Stimulated activated CD4-positive, alpha-beta T cell treated with anti-CD3 and anti-CD28 coated beads, Interleukin-1b, Interleukin-23, amount 100 ng/mL, for 48 hours (primary cell): Measurements from ENCODE around the gene KRT6B.
"Not testable (repeated sequence)": the region's sequence is repeated elsewhere in the genome, so short reads cannot be mapped to it uniquely, and the experiment has no call there.

Experiments used
- DNase-seq: peaks from one replicate; pipeline ENCODE4 v3.0.0-alpha.2; 2020

KRT6B gene

DNA sequence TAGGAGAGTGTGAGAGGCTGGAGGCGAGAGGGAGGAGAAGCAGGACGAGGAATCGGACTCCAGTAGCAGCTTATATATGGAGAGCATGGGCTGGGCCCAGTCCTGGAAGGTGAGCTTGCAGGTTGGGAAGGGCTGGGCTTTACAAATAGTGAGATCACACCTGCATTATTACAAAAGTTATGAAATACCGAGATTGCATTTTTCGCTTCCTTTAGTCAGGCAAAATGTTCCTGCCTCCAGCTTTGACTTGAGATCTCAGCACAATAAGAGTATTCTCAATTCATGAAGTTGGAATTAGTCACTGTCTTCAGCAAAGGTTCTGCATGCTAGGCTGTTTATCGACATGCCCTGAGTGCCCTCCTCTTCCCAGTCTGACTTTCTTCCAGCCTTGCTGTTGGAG lies at the start of gene KRT6B:
KRT6B (minus strand) TSS at position 46 of the 400 bp plus-strand sequence. CDS start 68 bp downstream, outside the sequence.
- no peak for DNase-seq

DNA sequence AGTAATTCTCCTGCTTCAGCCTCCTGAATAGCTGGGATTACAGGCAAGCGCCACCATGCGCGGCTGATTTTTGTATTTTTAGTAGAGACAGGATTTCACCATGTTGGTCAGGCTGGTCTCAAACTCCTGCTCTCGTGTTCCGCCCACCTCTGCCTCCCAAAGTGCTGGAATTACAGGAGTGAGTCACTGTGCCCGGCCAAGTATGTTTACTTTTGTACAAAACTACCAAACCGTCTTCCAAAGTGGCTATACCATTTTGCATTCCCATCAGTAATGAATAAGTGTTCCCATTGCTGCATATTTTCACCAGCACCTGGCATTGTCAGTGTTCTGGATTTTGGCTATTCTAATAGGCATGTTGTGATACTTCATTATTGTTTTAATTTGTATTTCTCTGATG lies 49.5 kb upstream of the KRT6B start:
- no peak for DNase-seq

DNA sequence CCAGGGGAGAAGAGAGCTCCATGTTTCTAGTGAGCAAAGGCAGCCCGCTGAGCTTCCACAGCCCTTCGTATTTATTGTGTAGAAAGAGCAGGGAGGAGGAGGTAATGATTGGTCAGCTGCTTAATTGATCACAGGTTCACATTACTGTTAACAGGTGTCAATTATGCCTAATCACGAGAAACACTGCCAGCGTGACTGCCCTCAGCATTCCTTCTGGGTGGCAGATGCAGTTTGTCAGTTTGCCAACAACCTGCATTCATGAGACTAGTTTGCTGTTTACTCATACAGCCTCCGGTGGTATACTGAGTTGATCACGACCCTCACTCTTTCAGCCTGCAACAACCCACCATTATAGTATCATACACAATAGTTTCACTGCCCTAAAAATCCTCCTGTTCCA lies 48.6 kb upstream of the KRT6B start:
- DNase-seq = not testable (repeated sequence)

DNA sequence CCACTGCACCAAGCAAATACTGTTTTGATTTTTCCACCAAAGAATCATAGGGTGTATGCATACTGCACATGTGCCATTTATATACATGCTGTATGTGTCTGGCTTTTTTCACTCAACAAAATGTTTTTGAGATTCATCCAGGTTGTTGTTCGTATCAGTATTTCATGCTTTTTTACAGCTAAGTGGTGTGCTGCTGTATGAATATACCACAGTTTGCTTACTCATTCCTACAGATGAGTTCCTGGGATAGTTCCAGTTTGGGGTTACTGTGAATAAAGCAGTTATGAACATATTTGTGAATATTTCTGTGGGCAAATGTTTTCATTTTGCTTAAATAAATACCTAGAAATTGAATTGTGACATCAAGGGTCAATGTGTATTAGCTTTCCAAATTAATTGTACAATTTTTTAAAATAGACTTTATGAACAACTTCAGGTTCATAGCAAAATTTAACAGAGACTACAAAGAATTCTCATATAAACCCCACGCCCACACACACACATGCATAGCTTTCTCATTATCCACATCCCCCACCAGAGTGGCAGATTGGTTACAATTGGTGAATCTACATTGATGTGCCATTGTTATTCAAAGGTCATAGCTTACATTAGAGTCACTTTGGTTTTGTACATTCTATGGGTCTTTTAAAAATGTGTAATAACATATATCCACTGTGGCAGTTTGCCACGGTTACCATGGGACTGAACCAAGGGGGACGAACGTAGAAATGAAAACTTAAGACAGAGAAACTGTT lies 48.0 kb upstream of the KRT6B start:
- no peak for DNase-seq

DNA sequence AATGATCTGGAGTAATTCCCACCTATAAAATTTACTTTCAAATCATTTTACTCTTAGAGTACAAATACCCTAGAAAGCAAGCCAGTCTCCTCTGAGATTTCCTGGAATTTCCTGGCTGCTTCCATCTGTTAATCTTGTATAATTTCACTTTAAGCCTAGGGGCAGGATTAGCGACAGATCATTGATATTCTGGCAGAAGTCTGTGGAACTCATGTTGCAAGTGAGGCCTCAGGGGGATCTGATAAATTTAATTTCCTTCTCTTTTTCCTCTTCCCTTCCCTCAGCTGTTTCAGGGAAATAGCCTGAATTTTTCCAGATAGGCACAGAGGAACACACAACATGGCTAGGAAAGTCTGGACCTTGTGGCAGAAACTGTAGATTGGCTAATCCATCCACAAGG lies 47.0 kb upstream of the KRT6B start:
- no peak for DNase-seq

DNA sequence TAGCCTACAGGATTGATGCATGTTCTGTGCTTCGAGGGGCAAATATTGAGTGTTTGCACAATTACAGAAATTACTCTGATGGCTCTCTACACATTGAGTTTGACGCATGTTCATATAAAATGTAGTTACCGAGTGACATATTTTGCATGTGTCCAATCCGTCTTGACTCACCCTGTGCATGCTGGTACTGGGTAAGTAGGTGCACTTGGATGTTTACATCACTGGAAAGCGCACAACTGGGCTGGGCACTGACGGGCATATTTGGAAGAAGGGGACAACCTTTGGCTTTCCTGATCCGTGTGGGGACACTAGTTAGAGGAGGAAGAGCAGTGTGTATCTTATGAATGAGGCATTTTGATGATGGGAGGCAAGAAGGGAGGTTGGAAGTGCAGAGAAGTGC lies 46.0 kb upstream of the KRT6B start:
- no peak for DNase-seq

DNA sequence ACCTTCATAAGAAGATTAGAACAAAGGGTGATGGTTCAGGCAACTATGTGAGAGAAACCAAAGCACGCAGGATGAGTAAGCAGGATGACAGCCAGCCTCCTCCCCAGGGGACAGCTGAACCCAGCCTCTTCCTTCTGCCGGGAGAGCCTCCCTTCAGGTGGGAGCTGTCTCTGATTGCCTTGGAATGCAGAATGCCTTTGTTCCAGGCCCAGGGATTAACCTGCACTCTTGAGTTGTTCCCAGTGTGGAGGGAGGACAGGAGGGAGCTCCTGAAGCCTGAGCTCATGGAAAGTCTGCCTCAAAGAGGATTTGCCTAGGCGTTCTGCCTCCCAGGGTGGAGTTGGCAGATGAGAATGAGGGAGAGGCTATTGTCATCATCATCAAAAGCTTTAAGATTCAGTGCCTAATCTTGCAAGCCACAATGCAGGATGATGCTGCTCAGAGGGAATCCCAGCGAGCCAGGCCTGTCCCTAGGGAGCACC lies 44.7 kb upstream of the KRT6B start:
- no peak for DNase-seq

DNA sequence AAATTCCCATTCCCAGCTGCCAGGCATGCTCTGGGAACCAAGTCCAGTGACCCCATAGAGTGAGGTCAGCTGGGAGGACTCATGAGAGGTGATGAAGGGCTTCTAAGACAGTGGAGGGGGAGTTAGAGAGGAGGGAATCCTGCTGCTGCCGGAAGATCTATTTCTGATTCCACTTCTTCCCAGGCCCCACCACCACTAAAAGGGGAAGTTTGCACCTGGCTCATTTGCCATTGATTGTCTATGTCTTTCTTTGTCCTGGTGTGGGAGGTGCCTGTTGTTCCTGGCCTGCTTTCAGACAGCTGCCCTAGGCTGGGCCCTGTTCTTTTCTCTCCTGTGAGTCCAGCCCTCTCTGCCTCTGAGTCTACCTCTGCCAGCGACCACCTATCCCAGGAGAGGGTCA lies 44.1 kb upstream of the KRT6B start:
- no peak for DNase-seq

DNA sequence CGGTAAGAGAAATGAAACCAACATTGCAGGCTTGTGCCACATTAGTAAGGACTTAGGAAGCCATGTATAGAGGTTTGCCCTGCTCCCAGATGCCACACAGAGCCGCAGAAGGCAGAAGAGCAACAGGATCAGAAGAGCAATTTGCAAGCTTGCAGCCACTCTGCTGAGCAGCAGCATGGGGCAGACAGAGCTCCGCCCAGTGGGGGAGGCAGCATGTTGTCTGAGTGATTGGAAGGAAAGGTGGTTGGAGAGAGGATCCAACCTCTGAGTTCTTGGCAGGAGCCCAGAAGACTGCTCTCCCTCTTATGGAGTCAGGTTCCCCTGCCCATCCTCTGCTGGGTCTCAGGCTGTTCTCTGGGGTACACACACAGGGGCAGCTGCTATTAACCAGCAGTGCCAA lies 43.4 kb upstream of the KRT6B start:
- DNase-seq = no peak

DNA sequence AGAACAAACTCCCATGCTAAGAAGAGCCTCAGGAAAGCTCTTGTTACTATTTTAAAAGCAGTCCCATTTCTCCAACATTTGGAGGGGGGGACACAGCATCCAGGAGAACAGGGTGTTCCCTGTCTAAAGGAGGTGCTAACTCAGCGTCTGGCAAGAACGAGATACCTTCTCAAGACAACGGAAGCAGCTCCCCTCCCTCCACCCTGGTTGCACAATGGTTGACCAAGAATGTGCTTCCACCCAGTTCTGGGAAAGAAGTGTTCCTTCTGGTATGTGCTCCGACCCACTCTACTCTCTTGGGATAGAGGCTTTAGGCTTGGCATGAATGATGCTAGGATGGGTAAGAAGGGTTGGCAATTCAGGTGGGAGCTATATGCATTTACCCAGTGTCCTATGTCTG lies 42.6 kb upstream of the KRT6B start:
- no peak for DNase-seq

DNA sequence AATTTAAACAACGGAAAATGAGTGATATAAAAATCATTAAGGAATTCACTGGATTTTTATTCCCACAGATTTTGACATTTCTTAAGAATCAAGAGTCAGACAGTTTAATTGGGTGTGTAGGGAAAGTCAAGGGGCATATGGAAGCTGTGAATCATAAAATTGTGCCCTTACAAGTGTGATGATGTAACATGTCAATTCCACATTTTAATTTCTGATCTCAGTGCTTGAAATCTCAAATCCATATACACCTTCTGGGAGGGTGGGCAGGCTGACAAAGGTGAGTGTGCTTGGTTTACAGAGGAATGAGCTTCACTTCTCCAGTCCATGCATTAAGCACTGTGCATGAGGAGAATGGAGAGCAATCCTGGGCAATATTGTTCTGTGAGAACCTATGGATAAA lies 42.2 kb upstream of the KRT6B start:
- DNase-seq = no peak

DNA sequence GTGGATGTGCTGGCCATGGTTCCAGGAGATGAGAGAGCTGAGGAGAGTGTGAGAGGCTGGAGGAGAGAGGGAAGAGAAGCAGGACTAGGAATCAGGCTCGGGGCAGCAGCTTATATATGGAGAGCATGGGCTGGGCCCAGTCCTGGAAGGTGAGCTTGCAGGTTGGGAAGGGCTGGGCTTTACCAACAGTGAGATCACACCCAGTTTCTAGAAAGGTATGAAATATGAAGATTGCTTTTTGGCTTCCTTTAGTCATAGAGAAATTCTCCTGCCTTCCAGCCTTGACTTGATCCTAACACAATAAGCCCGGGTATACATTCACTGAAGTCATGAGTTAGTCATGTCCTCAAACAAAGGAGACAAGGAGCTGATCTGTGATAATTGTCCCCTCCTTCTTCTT lies 41.2 kb upstream of the KRT6B start, which contains the start of gene KRT6A:
KRT6A (minus strand) TSS at position 86 of the 400 bp plus-strand sequence; CDS start at position 17, 69 bp downstream.
- DNase-seq = no peak

DNA sequence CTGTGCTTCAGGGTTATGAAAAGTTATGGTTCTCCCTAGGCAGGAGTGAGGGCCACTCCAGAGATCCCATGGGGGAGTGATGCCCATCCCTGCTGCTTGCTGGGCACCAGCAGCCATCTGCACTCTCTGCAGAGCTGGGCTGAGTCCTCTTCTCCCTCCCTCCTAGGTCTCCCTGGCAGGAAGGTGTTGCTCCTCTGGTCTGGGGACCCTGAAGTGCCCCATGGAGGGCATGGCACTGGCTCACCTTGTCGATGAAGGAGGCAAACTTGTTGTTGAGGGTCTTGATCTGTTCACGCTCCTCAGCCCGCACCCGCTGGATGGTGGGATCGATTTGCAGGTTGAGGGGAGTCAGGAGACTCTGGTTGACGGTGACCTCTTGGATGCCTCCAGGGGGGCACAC lies 40.5 kb upstream of the KRT6B start:
- not testable (repeated sequence) for DNase-seq

DNA sequence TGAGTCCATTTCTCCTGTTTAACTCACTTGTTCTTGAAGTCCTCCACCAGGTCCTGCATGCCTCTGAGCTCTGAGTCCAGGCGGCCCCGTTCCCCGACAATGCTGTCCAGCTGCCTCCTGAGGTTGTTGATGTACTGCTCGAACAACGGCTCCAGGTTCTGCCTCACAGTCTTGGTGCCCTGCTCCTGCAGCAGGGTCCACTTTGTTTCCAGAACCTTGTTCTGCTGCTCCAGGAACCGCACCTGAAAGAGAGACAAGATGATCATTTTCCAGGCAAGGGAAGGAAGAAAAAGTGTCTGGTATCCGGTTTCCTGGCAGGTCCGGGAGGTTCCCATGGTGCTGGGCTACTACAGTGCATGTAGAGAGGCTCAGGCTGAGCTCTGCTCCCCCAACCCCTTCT lies 39.5 kb upstream of the KRT6B start:
- not testable (repeated sequence) for DNase-seq

DNA sequence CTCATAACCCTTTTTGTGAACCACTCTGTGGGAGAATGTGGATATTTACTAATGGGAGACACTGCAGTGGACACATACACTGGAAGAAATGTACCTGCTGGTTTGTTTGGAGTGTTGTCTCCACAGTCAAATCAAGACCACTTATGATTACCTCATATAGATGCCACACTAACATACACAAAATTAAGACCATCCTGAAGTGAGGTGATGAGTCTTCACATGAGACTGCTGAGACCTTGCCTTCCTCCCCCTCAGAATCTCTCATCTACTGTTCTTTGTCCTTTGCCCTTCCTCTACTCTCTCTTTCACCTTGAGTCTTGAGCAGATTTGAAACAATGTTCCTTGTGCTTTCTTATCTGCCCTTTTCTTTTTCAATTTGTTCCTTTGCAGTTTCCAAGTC lies 36.8 kb upstream of the KRT6B start:
- no peak for DNase-seq

DNA sequence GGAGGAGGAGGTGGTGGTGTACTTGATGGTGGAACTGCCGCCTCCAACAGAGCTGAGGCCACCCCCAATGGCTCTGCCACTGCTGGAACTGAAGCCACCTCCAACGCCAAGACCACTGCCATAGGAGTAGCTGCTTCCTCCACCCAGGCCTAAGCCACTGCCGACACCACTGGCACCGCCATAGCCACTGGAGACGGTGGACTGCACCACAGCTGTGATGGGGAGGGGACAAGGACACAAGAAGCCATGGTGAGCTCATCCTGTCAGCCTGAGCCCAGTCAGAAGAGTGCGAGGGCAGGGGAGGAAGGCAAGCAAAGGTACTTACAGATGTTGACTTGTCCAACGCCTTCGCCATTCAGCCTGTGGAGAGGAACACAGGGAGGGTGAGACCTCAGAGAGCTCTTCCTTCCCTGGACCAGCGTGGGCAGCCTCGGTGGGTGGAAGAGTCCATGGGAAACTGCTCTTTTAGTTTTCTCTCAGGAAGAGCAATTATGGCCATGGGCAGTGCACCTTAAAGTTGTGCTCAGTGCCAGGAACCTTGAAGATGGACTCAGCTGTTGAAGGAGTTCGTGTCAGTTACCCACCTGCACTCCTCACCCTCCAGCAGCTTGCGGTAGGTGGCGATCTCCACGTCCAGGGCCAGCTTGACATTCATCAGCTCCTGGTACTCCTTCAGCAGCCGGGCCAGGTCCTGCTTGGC lies 35.9 kb upstream of the KRT6B start:
- DNase-seq = not testable (repeated sequence)

DNA sequence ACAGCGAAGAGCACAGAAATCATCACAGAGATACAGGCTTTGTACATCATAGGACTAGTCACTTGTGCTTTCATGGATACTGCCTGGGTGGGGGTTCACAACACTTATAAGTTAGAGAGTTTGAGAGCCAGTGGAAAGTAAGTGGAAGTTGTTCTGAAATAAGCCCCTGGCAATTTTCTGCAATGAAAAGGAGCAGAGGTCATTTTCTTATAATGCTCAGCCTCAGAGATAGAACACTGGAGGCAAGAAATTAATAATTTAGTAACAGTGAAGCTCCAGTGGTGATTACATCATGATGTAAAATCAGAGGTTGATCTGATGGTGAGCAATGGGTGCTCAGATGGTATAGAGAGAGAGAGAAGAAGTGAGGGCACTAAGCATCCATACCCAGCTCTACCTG lies 35.3 kb upstream of the KRT6B start:
- no peak for DNase-seq

DNA sequence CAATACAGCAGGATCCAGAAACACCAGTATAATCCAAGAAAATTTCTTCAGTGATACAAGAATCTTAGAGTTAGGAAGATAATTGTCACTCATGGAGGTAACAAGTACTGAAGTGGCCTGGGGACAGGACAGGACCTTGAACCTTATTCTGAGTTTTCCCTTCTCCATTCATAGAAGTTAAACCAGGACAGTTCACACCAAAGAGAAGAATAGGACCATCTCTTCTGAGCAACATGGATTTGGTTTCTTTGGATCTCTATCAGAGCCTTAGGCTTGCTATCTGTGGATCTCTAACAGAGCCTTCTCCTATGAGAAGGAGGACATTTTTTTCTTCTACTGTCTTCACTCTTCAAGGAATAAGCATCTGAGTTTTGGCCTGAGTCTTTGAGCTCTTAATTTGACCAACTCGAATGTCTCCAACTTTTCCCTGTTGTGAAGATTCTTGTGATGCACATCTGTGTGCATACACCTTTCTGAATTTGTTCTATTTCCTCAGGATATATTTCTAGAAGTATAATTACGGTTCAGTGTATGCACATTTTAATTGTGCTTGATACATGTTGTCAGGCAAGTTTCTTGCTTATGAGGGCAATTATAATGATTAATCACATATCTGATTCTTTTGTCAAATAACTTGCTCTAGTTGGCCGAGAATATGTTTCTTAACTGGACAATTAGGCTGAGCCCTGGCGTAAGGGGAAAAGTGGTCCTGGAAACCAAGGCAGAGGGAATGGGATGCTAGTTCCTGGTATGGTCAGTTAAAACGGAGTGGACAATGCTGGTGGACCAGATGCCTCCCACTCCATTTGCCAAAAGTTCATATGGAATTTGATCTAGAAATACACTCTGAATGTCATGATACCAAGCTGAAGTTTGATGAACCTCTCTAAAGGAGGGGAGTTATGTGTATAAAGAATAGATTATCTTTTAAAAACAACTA lies 34.5 kb upstream of the KRT6B start:
- no peak for DNase-seq

DNA sequence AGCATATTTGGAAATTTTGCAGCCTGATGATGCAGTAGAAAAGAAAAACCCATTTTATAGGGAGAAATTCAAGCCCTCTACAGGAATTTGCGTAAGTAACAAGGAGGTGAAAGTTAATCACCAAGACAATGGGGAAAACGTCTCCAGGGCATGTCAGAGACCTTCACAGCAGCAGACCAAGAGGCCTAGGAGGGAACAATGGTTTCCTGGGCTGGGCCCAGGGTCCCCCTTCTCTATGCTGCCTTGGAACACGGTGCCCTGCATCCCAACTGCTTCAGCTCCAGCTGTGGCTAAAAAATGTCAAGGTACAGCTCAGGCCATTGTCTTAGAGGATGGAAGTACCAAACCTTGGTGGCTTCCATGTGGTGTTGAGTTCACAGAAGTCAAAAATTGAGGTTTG lies 28.1 kb upstream of the KRT6B start:
- no peak for DNase-seq

DNA sequence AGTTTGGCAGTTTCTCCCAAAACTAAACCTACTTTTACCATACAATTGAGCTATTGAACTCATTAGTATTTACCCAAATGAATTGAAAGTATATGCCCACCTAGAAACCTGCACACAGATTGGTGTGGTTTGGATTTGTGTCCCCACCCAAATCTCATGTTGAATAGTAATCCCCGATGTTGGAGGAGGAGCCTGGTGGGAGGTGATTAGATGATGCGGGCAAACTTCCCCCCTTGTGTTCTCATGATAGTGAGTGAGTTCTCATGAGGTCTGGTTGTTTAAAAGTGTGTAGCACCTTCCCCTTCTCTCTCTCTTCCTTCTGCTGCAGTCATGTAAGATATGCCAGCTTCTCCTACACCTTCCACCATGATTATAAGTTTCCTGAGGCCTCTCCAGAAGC lies 25.7 kb upstream of the KRT6B start:
- DNase-seq = no peak

DNA sequence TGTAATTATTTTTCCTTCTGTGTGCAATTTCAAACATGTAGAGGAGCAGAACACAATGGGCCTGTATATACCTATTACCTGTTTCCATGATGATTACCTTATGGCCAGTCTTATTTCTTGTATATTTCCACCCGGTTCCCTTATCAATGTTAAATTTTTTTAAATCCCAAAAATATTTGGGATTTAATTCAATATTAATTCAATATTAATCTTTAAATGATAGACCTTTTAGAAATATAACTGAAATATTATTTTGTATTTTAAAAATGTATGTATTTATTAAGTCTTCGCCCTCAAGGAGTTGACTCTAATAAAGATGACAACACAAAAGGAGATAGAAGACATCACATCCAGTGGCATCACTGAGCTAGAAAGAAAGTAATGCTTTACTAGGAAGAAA lies 22.3 kb upstream of the KRT6B start:
- DNase-seq = no peak

DNA sequence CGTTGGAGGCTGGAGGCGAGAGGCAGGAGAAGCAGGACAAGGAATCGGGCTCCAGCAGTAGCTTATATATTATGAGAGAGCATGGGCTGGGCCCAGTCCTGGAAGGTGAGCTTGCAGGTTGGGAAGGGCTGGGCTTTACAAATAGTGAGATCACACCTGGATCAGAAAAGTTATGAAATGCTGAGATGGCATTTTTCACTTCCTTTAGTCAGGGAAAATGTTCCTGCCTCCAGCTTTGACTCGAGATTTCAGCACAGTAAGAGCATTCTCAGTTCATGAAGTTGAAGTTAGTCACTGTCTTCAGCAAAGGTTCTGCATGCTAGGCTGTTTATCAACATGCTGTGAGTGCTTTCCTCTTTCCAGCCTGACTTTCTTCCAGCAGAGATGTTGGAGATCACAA lies 21.8 kb upstream of the KRT6B start, which contains the start of gene KRT6C:
KRT6C (minus strand) TSS at position 38 of the 400 bp plus-strand sequence. CDS start 68 bp downstream, outside the sequence.
- DNase-seq = no peak

DNA sequence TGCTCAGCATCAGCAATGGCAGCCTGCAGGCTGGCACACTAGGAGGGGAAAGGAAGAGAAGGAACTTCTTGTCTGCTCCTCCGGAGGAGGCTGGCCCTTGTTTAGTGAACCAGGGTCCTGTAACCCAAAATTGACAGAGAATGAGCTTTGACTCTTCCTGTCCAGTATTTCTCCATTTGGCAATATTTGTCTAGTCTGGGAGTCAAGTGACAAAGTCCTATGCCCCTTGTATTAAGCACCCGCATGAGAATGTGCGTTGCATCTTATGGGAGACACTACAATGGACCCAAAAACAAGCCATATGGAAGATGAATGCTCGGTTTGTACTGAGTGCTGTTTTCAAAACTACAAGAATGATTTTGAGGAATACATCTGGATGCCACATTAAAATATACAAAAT lies 17.9 kb upstream of the KRT6B start:
- DNase-seq = no peak
